ENCODE measurements around the gene TCL1A.

DNA sequence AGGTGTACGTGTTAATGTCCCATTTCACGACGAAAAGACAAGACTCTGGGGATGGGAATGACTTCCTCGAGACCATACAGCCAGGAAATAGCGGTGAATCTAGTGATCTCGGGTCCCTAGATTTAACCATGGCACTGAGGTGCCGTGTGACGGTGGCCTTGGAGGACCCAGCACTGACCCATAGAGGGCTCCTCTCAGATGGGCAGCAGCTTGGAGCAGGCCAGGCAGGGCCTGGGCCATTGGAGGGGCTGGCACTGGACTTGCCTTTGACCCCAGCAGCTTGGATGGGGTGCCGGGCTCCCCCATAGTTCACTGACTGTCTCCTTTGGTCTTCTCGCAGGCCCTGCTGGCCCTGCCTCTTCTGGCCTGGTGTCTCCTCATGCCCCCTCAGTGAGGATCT, 22.3 kb downstream of the TCL1A start:
- TF ChIP-seq, protein P1, sequence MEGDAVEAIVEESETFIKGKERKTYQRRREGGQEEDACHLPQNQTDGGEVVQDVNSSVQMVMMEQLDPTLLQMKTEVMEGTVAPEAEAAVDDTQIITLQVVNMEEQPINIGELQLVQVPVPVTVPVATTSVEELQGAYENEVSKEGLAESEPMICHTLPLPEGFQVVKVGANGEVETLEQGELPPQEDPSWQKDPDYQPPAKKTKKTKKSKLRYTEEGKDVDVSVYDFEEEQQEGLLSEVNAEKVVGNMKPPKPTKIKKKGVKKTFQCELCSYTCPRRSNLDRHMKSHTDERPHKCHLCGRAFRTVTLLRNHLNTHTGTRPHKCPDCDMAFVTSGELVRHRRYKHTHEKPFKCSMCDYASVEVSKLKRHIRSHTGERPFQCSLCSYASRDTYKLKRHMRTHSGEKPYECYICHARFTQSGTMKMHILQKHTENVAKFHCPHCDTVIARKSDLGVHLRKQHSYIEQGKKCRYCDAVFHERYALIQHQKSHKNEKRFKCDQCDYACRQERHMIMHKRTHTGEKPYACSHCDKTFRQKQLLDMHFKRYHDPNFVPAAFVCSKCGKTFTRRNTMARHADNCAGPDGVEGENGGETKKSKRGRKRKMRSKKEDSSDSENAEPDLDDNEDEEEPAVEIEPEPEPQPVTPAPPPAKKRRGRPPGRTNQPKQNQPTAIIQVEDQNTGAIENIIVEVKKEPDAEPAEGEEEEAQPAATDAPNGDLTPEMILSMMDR (IDR thresholded peaks at IDR 0.05; ENCODE audit: low read depth, low read length, missing input control): no peak
- no peak for TF ChIP-seq EGR1 (IDR thresholded peaks at IDR 0.05; ENCODE audit: low read depth in 2 of 2)
- no peak for TF ChIP-seq HNF4G (IDR thresholded peaks at IDR 0.05)

Data from liver (tissue), 3 donors.